HTR-8/SVneo (cell line): ENCODE data around the gene USP3.
"Not testable (repeated sequence)": the region's sequence is repeated elsewhere in the genome, so short reads cannot be mapped to it uniquely, and the experiment has no call there.

Source experiments
- DNase-seq: peaks from one replicate; pipeline ENCODE4 v3.0.0; 2011; ENCODE audit warnings: low spot score, mixed read lengths; ENCODE audit not compliant: insufficient read length
- FAIRE-seq: peaks from 2 replicates; lab custom pipeline; 2011; peaks lifted over from hg19 to GRCh38; lab: Jason Lieb, UNC

The USP3 gene

GRCh38 chr15:63602595-63602994 is 98.2 kb downstream of the USP3 start:
- FAIRE-seq (no peak), DNase-seq (no peak)

- DNase-seq, result no peak
- FAIRE-seq, result no peak
Measured at GRCh38 chr15:63603516-63603915, 99.1 kb downstream of the USP3 start.

GRCh38 chr15:63604281-63604680 is 99.9 kb downstream of the USP3 start:
- no peak for DNase-seq
- no peak for FAIRE-seq

DNA sequence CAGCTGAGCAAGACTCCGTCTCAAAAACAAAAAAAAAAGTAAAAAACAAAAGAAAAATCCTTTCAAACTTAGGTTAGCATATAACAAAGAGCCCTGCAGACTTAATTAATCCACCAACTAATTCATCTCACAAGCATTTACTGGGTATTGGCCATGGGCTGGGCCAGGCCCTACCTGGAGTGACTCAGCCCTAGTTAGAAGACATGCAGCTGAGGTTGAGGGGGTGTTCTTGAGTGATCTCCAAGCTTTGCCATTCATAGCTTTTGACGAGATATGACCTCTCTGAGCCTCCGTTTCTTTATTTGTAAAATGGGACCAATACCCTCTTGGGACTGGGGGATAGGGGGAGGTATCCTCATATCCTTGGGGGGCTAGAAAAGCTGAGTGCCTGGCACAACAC is 100.6 kb downstream of the USP3 start:
- FAIRE-seq (no peak), DNase-seq (no peak)

DNA sequence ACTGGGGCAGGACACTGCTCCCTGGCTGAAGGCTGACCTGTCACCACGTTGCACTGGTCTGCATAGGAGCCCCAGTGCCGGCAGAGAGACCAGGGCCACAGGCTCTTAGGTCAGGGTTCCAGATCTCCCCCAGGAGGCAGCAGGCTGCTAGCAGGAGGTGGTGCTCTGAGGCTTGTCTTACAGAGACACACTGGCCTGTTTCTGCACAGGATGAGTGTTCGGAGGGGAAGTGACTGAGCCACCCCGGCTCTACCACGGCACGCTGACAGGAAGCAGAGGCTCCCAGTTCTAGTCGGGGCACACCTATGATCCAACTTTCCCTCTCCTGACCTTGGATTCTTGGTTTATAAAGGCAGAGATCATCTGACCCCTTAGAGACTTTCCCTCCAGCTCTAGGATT is 101.4 kb downstream of the USP3 start:
- FAIRE-seq, result no peak
- DNase-seq, result no peak

- DNase-seq (no peak), FAIRE-seq (no peak)
Measured at GRCh38 chr15:63606308-63606707, 101.9 kb downstream of the USP3 start.

- FAIRE-seq, result no peak
- DNase-seq, result no peak
Measured at GRCh38 chr15:63608989-63609388, 104.6 kb downstream of the USP3 start.

GRCh38 chr15:63609448-63609847 is 105.1 kb downstream of the USP3 start:
- no peak for FAIRE-seq
- DNase-seq, result no peak

DNA sequence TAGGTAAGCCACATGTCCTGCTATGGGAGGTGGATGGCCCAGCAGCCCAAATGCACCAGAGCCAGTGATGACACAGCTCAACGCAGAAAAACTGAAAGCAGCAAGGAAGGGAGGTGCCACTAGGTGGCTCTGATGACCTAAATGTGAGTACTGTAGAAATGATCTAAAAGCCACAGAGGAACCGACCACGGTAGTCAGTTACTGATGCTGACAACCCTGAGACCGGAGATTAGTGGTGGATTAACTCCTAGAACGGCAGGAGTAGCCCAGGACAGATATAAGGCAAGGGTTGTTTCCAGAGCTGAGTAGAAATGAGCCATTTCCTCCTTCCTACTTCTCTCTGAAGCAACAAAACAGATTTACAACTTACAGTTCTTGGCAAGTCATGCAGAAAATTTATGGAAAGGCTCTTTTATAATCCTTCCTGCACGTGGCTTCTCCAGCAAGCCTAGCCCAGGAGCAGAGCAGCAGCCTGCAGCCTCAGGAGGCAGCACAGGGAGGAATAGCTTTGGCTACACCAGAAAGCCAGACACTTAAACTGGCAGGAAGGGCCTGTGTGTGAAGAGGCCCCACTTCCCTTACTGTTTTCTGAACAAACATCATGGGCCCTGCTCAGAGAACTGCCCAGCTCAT is 105.9 kb downstream of the USP3 start:
- DNase-seq (peak; percentile 76), FAIRE-seq (peak; percentile 33)

DNA sequence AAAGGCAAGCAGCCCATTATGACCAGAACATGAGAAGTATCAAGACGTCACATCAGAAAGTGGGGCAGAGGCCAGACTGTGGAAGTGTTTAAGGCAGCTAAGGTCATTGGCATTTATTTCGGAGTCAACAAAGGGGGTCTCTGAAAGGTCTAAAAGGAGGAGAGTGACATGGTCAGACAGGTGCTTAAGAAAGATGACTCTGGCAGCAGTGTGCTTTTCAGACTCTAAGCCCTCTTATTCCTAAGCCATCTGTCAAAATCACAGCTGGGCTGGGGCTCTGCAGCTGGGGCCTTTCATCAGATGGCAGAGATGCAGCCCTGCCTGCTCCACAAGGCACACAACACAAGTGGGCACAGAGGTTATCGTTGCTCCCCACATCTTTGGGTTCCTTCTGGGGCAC is 106.8 kb downstream of the USP3 start:
- FAIRE-seq (no peak), DNase-seq (no peak)

DNA sequence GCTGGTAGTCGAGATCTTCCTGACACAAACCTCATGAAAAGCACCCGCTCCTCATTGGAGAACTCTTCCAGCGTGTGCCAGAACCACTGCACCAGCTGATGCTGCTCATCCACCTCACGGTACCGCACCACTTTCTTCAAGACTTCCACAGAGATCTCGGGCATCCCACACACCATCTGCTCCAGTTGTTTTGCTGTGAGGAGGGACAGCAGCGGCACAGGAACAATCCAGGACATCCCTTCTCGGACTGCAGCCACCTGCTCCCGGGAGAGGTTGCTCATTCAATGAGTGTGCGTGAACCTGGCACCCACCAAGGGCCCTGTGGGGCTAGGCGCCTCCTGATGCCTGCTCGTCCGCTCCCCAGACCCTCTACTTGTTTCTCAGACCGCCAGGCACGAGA is 107.9 kb downstream of the USP3 start:
- DNase-seq, result no peak
- FAIRE-seq, result no peak

GRCh38 chr15:63615935-63616334 is 111.5 kb downstream of the USP3 start:
- DNase-seq (no peak), FAIRE-seq (no peak)

GRCh38 chr15:63617147-63617546 is 112.8 kb downstream of the USP3 start:
- not testable (repeated sequence) for DNase-seq, FAIRE-seq

DNA sequence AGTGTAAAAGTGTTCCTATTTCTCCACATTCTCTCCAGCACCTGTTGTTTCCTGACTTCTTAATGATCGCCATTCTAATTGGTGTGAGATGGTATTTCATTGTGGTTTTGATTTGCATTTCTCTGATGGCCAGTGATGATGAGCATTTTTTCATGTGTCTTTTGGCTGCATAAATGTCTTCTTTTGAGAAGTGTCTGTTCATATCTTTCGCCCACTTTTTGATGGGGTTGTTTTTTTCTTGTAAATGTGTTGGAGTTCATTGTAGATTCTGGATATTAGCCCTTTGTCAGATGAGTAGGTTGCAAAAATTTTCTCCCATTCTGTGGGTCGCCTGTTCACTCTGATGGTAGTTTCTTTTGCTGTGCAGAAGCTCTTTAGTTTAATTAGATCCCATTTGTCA is 113.2 kb downstream of the USP3 start:
- FAIRE-seq, DNase-seq: not testable (repeated sequence)

- DNase-seq, FAIRE-seq: not testable (repeated sequence)
Measured at GRCh38 chr15:63620760-63621159, 116.4 kb downstream of the USP3 start.

DNA sequence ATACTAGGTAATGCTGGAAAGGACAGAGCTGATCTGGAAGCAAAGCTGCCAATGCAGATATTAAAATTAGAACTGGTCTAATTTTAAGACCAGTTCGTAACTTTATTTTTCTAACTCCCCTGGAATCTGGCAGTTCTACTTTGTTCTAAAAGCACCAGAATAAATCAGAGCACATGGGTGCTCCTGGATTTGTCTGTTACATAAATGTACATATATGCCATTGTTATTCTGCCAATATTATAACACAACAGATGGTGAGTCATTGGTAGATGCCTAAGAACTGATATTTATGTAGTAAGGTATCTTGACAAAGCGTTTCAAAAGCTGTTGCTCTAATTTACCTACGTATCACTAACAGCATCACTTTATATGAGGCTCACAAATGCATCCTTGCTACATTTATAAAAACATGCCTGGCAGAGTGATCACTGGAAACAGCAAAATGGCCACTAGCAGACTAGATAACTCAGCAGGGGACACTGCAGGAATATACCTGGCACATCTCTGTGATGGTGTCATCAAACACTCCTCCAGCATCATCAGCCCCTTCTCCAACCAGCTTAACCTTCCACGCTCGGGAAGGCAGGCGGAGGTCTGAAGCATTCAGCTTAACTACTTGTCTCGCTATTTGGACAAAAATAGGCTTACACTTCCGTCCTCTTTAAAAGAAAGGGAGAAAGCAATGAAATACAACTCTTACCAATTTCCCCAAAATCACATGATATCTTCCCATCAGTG is 119.0 kb downstream of the USP3 start:
- DNase-seq, result no peak
- FAIRE-seq, result no peak

GRCh38 chr15:63626955-63627354 is 122.6 kb downstream of the USP3 start:
- DNase-seq (no peak), FAIRE-seq (no peak)

- FAIRE-seq, result no peak
Measured at GRCh38 chr15:63628123-63628822, 123.9 kb downstream of the USP3 start.

DNA sequence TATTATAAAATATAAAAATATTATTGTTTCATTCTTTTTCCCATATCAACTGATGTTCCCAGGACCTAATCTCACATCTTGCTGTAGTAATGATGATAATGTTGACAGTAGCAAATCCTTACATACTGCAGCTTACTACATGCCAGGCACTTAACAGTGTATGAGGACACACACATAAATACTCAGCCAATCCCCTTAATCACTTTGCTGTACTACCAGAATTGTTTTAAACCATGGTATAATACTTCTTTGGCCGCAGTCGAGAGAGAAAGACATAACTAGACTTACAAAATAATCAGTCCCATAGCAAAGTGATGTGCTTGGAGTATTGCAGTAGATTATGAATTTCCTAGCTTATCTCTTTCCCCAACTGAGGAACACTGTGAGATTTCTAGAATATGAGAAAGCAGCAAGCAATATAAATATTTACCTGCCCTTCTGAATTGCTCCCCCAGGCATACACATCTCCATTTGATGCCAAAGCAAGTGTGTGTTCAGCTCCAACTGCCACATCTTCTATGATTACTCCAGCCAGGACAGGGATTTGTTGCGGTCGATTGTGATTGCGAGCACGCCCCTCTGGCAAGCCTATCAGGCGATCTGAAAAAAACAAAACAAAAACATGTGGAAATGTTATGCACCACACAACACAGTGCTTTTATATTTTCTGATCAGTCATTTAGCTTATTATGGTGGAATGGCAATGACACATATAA is 125.8 kb downstream of the USP3 start:
- DNase-seq (no peak), FAIRE-seq (no peak)

More at GRCh38 chr15:63628123-63628822, 123.9 kb downstream of the USP3 start:
- DNase-seq, result no peak

GRCh38 chr15:63633312-63633711 is 128.9 kb downstream of the USP3 start:
- FAIRE-seq, result no peak
- no peak for DNase-seq

DNA sequence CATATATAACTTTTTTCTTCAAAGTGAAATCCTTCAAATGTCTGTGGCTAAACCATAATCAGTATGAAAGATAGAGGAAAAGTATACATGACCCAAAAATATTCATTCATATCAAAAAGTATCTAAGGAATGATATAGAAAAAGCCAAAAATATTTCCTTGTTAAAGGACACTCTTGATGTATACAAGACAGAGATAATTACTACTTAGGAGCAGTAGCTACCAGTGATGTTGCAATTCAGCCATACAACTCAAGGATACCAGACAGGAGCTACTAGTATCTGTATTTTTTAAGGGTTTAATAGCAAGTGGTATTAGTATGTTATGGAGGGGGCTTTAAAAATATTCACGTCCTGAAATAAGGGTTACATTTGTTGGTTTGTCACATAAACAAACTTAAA is 129.8 kb downstream of the USP3 start:
- no peak for DNase-seq
- FAIRE-seq, result no peak
